Kidney (tissue), 14 donors: Measurements from ENCODE around the gene RASL12. TPM values are rescaled to one million over a fixed set of nuclear protein-coding genes. Genes with fewer than 3 reads are reported as not detected.
"Not testable (repeated sequence)": the region's sequence is repeated elsewhere in the genome, so short reads cannot be mapped to it uniquely, and the experiment has no call there.

Experiments used
- DNase-seq, 5 donors: peaks; one replicate each; pipeline ENCODE4 v3.0.0-alpha.2; 2013 to 2020
- FAIRE-seq: peaks from 2 replicates; lab custom pipeline; 2012; peaks lifted over from hg19 to GRCh38; lab: Jason Lieb, UNC
- H3K27ac ChIP-seq, 2 donors: one replicate each; pipeline ENCODE4 v1.7.0; 2013; ENCODE audit warnings: low read depth in 2 of 2, low read length in 2 of 2, inconsistent platforms in 1 of 2
- H3K27me3 ChIP-seq: one replicate; pipeline ENCODE4 v1.7.1; 2013; ENCODE audit warnings: low read length, inconsistent platforms; ENCODE audit not compliant: control insufficient read depth, insufficient read depth
- H3K36me3 ChIP-seq, 3 donors: one replicate each; pipeline versions ENCODE4 v1.7.0 to v1.7.1; 2013; ENCODE audit warnings: low read length in 3 of 3, control low read depth in 1 of 3, inconsistent platforms in 1 of 3; ENCODE audit not compliant: insufficient read depth in 3 of 3, control insufficient read depth in 2 of 3
- H3K4me1 ChIP-seq, 3 donors: one replicate each; pipeline versions ENCODE4 v1.7.0 to v1.7.1; 2013; ENCODE audit warnings: low read length in 3 of 3, inconsistent platforms in 1 of 3, low read depth in 1 of 3; ENCODE audit not compliant: control insufficient read depth in 2 of 3, insufficient read depth in 2 of 3
- H3K4me3 ChIP-seq, 3 donors: one replicate each; pipeline versions ENCODE4 v1.7.0 to v1.8.1; 2013; ENCODE audit warnings: low read length in 3 of 3, control low read depth in 1 of 3, inconsistent platforms in 1 of 3
- H3K9ac ChIP-seq, 3 donors: one replicate each; pipeline versions ENCODE4 v1.7.0 to v1.7.1; 2013; ENCODE audit warnings: low read length in 3 of 3, control low read depth in 1 of 3, inconsistent platforms in 1 of 3
- H3K9me3 ChIP-seq, 3 donors: one replicate each; pipeline versions ENCODE4 v1.7.0 to v1.7.1; 2013; ENCODE audit warnings: low read length in 3 of 3, control low read depth in 1 of 3, inconsistent platforms in 1 of 3; ENCODE audit not compliant: control insufficient read depth in 2 of 3, insufficient read depth in 1 of 3
- intact Hi-C: fragments of 100-400 bp; cut with DNase I; formaldehyde crosslinking; loops from one replicate; pipeline ENCODE4 v1.11.1; 2022
- polyA plus RNA-seq: library from polyadenylated mRNA; stranded (reverse); fragments of 350-450 nt; fragmentation: Illumina TruSeq; extraction: RNeasy Lipid Tissue Mini Kit (QIAGEN cat#74804); gene quantifications from one replicate; pipeline ENCODE4 v1.2.3, GENCODE V29; 2014; ENCODE audit warnings: low read depth, low replicate concordance; ENCODE audit not compliant: insufficient read depth
- total RNA-seq: library from RNA; stranded (reverse); fragmentation: NEBNext Ultra II Directional; extraction: Animal tissue kit (Norgen Biotek cat#: 25700); gene quantifications from one replicate; pipeline ENCODE4 v1.2.1, GENCODE V29; 2021
- TF ChIP-seq, protein P1 (sequence below): IDR thresholded peaks from 3 replicates; pipeline ENCODE4 v1.5.1; 2012; ENCODE audit warnings: mild to moderate bottlenecking, moderate library complexity, borderline replicate concordance; ENCODE audit not compliant: insufficient read depth; ENCODE audit errors: extremely low read depth
- donor health status: control.
- donor health status: control.
- donor health status: control.
- donor health status: control.
- donor health status: control.
- donor health status: DM: yes; HTN: yes; CAD: no.
- donor health status: Normal renal cell carcinoma (clear cell type).

Gene RASL12
- total and polyA plus RNA-seq, 2 donors from 2014 or later, result 6.7 to 7.6 TPM

DNA sequence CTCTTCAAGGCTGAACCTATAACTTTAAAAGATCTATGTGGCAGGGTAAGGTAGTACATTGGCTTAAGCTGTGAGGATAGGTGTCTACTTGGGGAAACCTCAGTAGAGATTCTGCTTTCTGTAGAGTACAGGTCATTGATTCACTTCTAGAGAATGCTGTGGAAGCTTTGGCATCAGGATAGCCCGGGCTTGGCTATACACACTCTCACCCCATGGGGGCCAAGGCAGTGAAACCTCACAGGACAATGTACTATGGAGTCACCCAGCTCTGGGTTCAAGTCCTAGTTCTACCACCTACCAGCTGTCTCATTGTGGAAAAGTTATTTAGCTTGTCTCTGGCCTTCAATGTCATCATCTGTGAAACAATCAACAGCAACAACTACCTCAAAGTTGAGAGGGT lies 47.4 kb downstream of the RASL12 start:
- H3K27me3 ChIP-seq, result no peaks in the 10 kb centered on the region
- FAIRE-seq (no peak), DNase-seq (no peak)
- H3K36me3 ChIP-seq, result peaks cover 4 to 18% (median 8%) of the 10 kb centered on the region in 3 donors
- intact Hi-C loops, result no loop called here
- H3K9me3 ChIP-seq, result no peaks in the 10 kb centered on the region
- TF ChIP-seq, protein P1, sequence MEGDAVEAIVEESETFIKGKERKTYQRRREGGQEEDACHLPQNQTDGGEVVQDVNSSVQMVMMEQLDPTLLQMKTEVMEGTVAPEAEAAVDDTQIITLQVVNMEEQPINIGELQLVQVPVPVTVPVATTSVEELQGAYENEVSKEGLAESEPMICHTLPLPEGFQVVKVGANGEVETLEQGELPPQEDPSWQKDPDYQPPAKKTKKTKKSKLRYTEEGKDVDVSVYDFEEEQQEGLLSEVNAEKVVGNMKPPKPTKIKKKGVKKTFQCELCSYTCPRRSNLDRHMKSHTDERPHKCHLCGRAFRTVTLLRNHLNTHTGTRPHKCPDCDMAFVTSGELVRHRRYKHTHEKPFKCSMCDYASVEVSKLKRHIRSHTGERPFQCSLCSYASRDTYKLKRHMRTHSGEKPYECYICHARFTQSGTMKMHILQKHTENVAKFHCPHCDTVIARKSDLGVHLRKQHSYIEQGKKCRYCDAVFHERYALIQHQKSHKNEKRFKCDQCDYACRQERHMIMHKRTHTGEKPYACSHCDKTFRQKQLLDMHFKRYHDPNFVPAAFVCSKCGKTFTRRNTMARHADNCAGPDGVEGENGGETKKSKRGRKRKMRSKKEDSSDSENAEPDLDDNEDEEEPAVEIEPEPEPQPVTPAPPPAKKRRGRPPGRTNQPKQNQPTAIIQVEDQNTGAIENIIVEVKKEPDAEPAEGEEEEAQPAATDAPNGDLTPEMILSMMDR, result no peak
- no peak overlapping the region for H3K9ac ChIP-seq
- no peak overlapping the region for H3K27ac ChIP-seq
- H3K4me1 ChIP-seq, result no peaks in the 10 kb centered on the region
- H3K4me3 ChIP-seq, result no peak overlapping the region

GRCh38 chr15:65011198-65011597 lies 56.6 kb downstream of the RASL12 start:
- H3K27ac ChIP-seq, intact Hi-C loops, H3K4me3 ChIP-seq, FAIRE-seq, H3K9me3 ChIP-seq, H3K4me1 ChIP-seq, DNase-seq, H3K27me3 ChIP-seq, H3K9ac ChIP-seq: not testable (repeated sequence)
- peaks cover 4 to 17% (median 11%) of the 10 kb centered on the region in 3 donors for H3K36me3 ChIP-seq

DNA sequence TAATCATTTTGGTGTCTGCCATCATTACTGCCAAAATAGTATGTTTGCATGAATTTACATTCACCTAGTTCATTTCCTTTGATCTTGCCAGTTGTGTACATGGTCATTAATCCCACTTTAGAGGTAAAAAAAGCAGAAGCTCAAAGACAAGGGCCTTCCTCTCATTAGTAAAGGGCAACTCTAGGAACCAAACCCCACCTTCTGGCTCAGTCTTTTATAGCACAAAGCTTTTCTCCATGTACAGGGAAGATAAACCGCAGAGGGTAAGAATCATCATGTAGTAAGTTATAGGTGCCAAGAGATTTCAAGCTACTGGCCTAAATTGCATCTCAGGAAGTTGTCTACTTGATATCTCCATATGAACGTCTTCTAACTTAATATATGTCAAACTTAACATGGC lies 58.8 kb downstream of the RASL12 start:
- intact Hi-C loops, result no loop called here
- H3K4me1 ChIP-seq, result no peaks in the 10 kb centered on the region
- no peak overlapping the region for H3K27ac ChIP-seq
- peaks cover 0 to 3% (median 0%) of the 10 kb centered on the region in 3 donors for H3K9me3 ChIP-seq
- H3K36me3 ChIP-seq, result peaks cover 4 to 14% (median 6%) of the 10 kb centered on the region in 3 donors
- no peaks in the 10 kb centered on the region for H3K27me3 ChIP-seq
- TF ChIP-seq, protein P1, result no peak
- H3K9ac ChIP-seq, result no peak overlapping the region
- FAIRE-seq (no peak), DNase-seq (no peak)
- H3K4me3 ChIP-seq, result no peak overlapping the region

DNA sequence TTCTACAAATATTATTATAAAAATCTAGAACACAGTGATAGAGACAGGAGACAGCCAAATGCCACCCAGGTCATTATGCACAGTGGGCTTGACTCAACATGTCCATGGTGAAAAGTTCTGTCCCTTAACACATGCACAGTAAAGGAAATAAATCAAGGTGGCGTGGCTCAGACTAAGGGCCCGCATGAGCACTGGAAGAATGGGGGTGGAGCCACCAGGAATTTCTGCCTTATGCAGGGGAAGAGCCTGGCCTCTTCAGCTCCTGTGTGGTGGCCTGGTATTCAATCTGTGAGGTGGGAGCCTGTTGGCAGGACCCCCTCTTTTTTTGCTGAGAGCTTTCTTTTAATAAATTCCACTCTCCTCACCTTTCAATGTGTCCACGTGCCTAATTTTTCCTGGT lies 60.9 kb downstream of the RASL12 start:
- intact Hi-C loops, result no loop called here
- no peak for DNase-seq
- FAIRE-seq, result no peak
- Histone ChIP-seq H3K36me3 (peaks cover 0 to 6% (median 2%) of the 10 kb centered on the region in 3 donors), H3K27me3 (no peaks in the 10 kb centered on the region), H3K9me3 (no peaks in the 10 kb centered on the region), H3K4me3 (no peak overlapping the region), H3K9ac (no peak overlapping the region), H3K27ac (no peak overlapping the region), H3K4me1 (no peaks in the 10 kb centered on the region)
- TF ChIP-seq, protein P1, result no peak
